ENCODE measurements around the gene DPM2. TPM values are rescaled to one million over a fixed set of nuclear protein-coding genes. Genes with fewer than 3 reads are reported as not detected.

The DPM2 gene
- total and polyA plus RNA-seq, 7 donors, result 9.7 to 39.6 (median 16.6) TPM

DNA sequence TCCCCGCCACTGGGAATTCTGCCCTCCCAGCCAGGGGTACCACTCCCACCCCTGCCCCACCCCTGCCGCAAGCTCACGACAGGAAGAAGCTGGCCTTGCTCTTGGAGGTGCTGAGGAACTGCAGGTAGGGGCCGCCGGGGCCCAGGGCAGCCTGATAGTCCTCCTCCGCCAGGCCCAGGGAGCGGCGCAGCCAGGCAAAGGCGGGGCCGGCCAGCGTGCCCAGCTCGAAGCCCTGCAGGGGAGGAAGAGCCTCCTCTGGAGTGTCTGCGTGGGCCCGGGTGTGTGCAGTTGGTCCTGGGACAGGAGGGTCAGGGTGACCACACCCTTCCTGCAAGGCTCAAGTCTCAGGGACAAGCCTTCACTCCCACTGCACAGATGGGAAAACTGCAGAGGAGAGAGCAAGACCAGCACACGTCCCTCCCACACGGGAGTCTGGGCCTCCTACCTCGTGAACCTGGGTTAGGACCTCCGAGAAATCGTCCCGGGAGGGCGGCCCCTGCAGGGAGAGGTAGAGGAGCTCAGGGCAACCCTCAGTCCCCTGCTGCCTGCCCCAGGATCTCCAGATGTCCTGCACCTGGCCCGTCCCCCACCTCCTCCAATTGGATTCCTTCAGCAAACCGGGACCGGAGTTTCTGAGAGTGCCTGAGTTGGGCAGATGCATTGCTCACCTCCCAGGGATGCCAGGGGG is 9.5 kb downstream of the DPM2 start:
- H3K27ac ChIP-seq, result no peak overlapping the region
- H3K4me1 ChIP-seq, result peaks cover 6% of the 10 kb centered on the region
- DNase-seq (no peak), ATAC-seq (no peak)
- intact Hi-C loops (cut with DNase I), result loop anchor here in 1 of 2 donors (10.0 kb wide), 1 partner anchor 143 kb away; the partner anchor contains the start of gene CDK9
- peaks cover 0 to 62% (median 16%) of the 10 kb centered on the region in 3 donors for H3K27me3 ChIP-seq (ENCODE audit: insufficient read depth in 3 of 3, low read length in 2 of 3)
- TF ChIP-seq, protein P1, sequence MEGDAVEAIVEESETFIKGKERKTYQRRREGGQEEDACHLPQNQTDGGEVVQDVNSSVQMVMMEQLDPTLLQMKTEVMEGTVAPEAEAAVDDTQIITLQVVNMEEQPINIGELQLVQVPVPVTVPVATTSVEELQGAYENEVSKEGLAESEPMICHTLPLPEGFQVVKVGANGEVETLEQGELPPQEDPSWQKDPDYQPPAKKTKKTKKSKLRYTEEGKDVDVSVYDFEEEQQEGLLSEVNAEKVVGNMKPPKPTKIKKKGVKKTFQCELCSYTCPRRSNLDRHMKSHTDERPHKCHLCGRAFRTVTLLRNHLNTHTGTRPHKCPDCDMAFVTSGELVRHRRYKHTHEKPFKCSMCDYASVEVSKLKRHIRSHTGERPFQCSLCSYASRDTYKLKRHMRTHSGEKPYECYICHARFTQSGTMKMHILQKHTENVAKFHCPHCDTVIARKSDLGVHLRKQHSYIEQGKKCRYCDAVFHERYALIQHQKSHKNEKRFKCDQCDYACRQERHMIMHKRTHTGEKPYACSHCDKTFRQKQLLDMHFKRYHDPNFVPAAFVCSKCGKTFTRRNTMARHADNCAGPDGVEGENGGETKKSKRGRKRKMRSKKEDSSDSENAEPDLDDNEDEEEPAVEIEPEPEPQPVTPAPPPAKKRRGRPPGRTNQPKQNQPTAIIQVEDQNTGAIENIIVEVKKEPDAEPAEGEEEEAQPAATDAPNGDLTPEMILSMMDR (IDR thresholded peaks at IDR 0.05), result no peak
- WGBS, 3 donors, result 18 to 26% (median 21%) methylated on average over 18 to 24 of the region's 24 CpGs
- no peak overlapping the region for H3K4me3 ChIP-seq
- H3K36me3 ChIP-seq (ENCODE audit: insufficient read depth in 1 of 2, low read depth in 1 of 2), result no peaks in the 10 kb centered on the region
- H3K9me3 ChIP-seq, result no peaks in the 10 kb centered on the region

DNA sequence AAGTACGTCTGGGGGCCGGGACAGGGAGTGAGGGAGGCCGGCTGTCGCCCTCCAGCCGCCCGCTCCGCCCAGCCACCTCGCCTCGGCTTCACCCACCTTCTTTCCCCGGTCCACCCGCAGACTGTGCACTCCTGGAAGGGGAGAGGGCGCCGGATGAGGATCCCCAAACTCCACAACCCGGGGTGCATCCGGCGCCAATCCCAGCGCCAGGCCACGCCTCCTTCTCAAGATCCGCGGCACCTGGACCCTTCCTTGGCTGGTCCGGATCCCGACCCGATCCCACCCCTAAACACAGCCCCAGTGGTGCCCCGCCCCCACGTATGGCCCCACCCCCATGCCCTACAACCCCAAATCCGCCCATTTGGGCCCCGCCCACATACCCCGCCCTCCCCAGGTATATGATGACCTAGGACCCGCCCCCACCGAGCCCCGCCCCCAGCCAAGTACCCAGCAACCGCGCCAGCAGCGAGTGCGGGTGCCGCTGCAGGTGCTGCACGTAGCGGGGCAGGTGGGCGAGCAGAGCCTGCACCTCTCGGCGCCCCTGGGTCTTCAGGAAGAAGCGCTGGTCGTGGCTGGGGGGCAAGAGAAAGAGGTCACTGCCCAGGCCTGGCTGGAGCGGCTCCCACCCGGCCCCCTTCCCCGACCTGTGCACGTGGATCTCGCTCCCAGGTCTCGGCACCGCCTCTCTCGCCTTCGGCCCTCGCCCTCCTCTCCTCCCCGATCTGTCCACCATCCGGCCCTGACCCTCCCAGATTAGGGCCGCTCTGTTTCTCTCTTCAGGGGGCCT is 10.3 kb downstream of the DPM2 start:
- H3K36me3 ChIP-seq (ENCODE audit: insufficient read depth in 1 of 2, low read depth in 1 of 2), result no peaks in the 10 kb centered on the region
- H3K4me1 ChIP-seq, result peaks cover 6% of the 10 kb centered on the region
- no peak for DNase-seq
- intact Hi-C loops (cut with DNase I), result loop anchor here in 1 of 2 donors (10.0 kb wide), 1 partner anchor 143 kb away; the partner anchor contains the start of gene CDK9
- ATAC-seq, result no peak
- no peak overlapping the region for H3K27ac ChIP-seq
- no peaks in the 10 kb centered on the region for H3K9me3 ChIP-seq
- H3K27me3 ChIP-seq (ENCODE audit: insufficient read depth in 3 of 3, low read length in 2 of 3), result peaks cover 0 to 62% (median 14%) of the 10 kb centered on the region in 3 donors
- 3 to 8% (median 7%) methylated on average over 26 to 56 of the region's 56 CpGs for WGBS, 3 donors
- TF ChIP-seq, protein P1 (IDR thresholded peaks at IDR 0.05), result no peak
- no peak overlapping the region for H3K4me3 ChIP-seq

DNA sequence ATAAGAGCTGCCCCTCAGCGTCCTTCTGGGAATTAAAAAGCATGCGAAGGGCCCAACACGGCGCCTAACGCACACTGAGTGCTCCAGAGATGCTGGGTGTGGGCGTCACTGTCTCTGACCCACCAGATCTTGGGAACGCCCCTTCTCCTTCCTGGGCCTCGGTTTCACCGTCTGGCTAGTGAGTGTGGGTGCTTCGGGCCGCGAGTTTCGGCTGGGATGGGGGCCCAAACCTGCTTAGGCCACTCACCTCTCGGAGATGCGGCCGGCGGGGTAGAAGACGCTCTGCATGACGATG is 10.8 kb downstream of the DPM2 start:
- H3K4me3 ChIP-seq, result no peak overlapping the region
- 19 to 23% (median 22%) methylated on average over 19 of the region's 19 CpGs for WGBS, 3 donors
- intact Hi-C loops (cut with DNase I), result loop anchor here in 1 of 2 donors (10.0 kb wide), 1 partner anchor 142 kb away; the partner anchor contains the start of gene CDK9

DNA sequence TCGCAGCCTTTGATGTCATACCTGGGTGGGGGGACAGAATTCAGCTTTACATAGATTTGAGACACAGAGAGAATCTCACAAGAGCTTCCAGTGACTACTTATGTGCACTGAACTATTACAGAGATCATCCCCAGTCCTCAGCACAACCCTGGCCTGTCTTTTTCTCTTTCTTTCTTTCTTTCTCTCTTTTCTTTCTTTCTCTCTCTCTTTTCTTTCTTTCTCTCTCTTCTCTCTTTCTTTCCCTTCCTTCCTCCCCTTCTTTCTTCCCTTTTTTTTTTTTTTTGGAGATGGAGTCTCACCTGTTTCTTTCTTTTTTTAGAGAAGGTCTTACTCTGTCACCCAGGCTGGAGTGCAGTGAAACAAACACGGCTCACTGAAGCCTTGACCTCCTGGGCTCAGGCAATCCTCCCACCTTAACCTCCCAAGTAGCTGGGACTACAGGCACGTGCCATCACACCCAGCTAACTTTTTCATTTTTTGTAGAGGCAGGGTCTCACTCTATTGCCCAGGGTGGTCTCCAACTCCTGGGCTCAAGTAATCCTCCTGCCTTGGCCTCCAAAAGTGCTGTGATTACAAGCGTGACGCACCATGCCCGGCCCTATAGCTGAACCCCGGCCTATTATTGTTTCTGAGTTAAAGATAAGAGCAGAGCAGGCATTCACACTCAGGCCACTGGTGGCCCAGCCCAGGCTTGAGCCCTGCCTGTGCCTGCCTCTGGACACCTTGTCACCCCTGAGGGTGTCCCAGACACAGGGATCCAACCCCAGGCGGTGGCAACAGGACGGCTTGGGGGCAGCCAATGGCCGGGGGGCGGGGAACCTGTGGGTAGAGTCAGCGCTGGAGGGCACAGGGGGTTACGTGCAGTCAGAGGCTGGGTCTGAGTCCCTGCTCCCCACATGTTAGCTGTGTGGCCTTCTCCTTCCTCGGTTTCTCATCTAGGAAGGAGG is 11.4 kb downstream of the DPM2 start:
- Histone ChIP-seq H3K4me1 (peaks cover 12% of the 10 kb centered on the region), H3K27ac (no peak overlapping the region), H3K9me3 (no peaks in the 10 kb centered on the region), H3K4me3 (no peak overlapping the region), H3K27me3 (ENCODE audit: insufficient read depth in 3 of 3, low read length in 2 of 3) (peaks cover 0 to 54% (median 14%) of the 10 kb centered on the region in 3 donors), H3K36me3 (ENCODE audit: insufficient read depth in 1 of 2, low read depth in 1 of 2) (no peaks in the 10 kb centered on the region)
- DNase-seq (no peak), ATAC-seq (no peak)
- WGBS, 3 donors, result 69 to 79% (median 78%) methylated on average over 14 of the region's 14 CpGs
- TF ChIP-seq, protein P1 (IDR thresholded peaks at IDR 0.05), result no peak
- intact Hi-C loops (cut with DNase I), result loop anchor here in 1 of 2 donors (10.0 kb wide), 1 partner anchor 141 kb away; the partner anchor contains the start of gene CDK9

More for the DNA sequence above, 10.8 kb downstream of the DPM2 start:
- Histone ChIP-seq H3K36me3 (ENCODE audit: insufficient read depth in 1 of 2, low read depth in 1 of 2) (no peaks in the 10 kb centered on the region), H3K27me3 (ENCODE audit: insufficient read depth in 3 of 3, low read length in 2 of 3) (peaks cover 0 to 60% (median 14%) of the 10 kb centered on the region in 3 donors), H3K9me3 (no peaks in the 10 kb centered on the region), H3K27ac (no peak overlapping the region), H3K4me1 (peaks cover 9% of the 10 kb centered on the region)
- ATAC-seq (no peak), DNase-seq (no peak)
- TF ChIP-seq, protein P1 (IDR thresholded peaks at IDR 0.05), result no peak

Measured in psoas muscle (tissue), 8 donors.